ENCODE results near the gene RGMA.
"Not testable (repeated sequence)": the region's sequence is repeated elsewhere in the genome, so short reads cannot be mapped to it uniquely, and the experiment has no call there.

Gene RGMA

GRCh38 chr15:93065641-93066045 is 23.4 kb downstream of the RGMA start:
- DNase-seq, result no peak

- DNase-seq, result no peak
Observed at GRCh38 chr15:93063796-93064690, 25.0 kb downstream of the RGMA start.

- DNase-seq, result no peak
Observed at GRCh38 chr15:93063262-93063671, 25.7 kb downstream of the RGMA start.

GRCh38 chr15:93062628-93063261 is 26.3 kb downstream of the RGMA start:
- DNase-seq, result not testable (repeated sequence)

- DNase-seq, result no peak
Observed at GRCh38 chr15:93060336-93061248, 28.4 kb downstream of the RGMA start.

- DNase-seq, result no peak
Observed at GRCh38 chr15:93059442-93059841, 29.6 kb downstream of the RGMA start.

- no peak for DNase-seq
Observed at GRCh38 chr15:93058904-93059427, 30.0 kb downstream of the RGMA start.

- no peak for DNase-seq
Observed at GRCh38 chr15:93058128-93058527, 30.9 kb downstream of the RGMA start.

- no peak for DNase-seq
Observed at GRCh38 chr15:93057618-93058017, 31.4 kb downstream of the RGMA start.

GRCh38 chr15:93056836-93057235 is 32.2 kb downstream of the RGMA start:
- DNase-seq, result no peak

- no peak for DNase-seq
Observed at GRCh38 chr15:93055211-93055610, 33.8 kb downstream of the RGMA start.

GRCh38 chr15:93052090-93052879 is 36.7 kb downstream of the RGMA start:
- DNase-seq, result no peak

GRCh38 chr15:93051236-93052089 is 37.5 kb downstream of the RGMA start:
- DNase-seq, result no peak

- no peak for DNase-seq
Observed at GRCh38 chr15:93050648-93051047, 38.4 kb downstream of the RGMA start.

- DNase-seq, result no peak
Observed at GRCh38 chr15:93049914-93050578, 39.0 kb downstream of the RGMA start.

- DNase-seq, result no peak
Observed at GRCh38 chr15:93049233-93049632, 39.8 kb downstream of the RGMA start.

- no peak for DNase-seq
Observed at GRCh38 chr15:93048759-93049161, 40.3 kb downstream of the RGMA start.

- no peak for DNase-seq
Observed at GRCh38 chr15:93048426-93048721, 40.6 kb downstream of the RGMA start.

GRCh38 chr15:93047621-93048425 is 41.2 kb downstream of the RGMA start:
- no peak for DNase-seq

GRCh38 chr15:93046721-93047120 is 42.3 kb downstream of the RGMA start:
- no peak for DNase-seq

All from cerebellar nuclear complex (tissue), 1 donor.